IPS DF 4.7 (cell line): Measurements from ENCODE around the gene MKX.

Source experiments
- DNase-seq: peaks from one replicate; pipeline ENCODE4 v3.0.0-alpha.2; 2013; ENCODE audit warnings: low spot score; ENCODE audit errors: extremely low read depth

MKX gene

DNA sequence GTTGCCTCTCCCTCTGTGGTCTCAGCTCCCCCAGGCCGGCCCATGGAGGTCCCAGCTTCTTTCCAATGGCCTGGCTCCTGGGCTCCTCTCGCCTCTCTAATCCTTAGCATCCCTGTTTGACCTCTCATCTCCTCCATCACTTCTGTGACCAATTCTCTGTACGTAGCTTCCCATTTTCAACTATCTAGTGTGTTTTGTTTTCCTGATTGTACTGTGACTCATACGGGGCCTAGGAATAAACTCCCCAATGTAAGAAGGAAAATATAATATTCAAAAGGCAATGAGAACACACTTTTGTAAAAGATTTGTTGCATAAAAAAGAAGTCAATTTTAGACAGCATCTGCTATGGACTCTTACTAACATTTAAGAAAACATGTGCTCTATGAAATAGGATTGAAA lies 90.3 kb downstream of the MKX start:
- no peak for DNase-seq

DNA sequence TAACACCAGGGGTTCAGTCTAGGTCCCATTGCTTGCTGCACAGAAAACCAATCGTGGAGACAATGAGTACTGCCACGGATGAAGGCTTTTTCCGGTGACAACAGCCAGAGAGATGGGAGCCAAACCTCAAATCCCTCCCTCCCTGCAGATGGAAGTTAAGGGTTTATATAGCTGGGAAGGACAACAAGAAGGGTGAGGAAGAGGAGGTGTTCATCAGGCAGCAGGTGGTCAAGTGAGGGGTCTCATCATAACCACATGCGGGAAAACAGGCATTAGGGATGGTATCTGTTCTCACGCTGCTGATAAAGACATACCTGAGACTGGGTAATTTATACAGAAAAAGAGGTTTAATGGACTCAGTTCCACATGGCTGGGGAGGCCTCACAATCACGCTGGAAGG lies 91.3 kb downstream of the MKX start:
- DNase-seq, result no peak

DNA sequence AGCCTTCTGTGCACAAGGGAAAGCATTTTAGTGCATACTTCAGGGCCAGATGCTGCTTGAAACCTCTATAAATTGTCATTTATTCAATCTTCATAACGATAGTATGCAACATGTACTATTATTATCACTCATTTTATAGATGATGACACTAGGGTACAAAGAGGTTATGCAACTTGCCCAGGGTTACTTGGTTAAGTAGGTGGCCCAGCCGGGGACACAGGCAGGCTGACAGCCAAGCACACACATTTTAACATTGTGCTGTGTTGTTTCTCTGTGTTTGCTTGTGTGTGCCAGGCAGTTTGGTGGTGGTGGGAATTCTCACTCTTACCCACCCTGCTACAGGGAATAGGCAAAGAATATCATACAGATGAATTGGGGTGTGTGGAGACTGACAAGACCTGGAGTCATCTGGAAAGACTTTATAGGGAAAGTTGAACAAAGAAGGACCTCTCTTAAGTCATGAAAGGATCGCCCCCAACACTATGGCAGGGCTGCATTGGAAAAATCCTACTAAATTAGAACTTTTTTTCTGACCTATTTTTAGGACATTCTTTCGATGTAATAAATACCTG lies 98.9 kb downstream of the MKX start:
- no peak for DNase-seq

DNA sequence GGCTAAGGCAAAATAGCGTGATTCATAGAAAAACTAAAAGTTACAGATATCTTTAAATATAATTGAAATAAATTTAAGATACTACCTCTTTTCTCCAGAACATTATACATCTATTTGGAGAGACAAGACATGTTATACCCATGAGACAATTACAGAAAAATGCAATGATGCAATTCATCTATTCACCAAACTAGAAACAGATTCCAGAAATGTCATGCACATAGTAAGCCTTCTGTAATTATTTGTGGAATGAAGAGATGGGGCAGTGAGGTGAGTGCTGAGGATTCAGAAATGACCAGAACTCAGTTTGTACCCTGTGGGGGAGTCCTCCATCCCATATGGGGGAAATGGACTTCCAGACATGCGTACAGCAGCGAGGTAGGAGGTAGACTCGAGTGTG lies 99.4 kb downstream of the MKX start:
- no peak for DNase-seq

DNA sequence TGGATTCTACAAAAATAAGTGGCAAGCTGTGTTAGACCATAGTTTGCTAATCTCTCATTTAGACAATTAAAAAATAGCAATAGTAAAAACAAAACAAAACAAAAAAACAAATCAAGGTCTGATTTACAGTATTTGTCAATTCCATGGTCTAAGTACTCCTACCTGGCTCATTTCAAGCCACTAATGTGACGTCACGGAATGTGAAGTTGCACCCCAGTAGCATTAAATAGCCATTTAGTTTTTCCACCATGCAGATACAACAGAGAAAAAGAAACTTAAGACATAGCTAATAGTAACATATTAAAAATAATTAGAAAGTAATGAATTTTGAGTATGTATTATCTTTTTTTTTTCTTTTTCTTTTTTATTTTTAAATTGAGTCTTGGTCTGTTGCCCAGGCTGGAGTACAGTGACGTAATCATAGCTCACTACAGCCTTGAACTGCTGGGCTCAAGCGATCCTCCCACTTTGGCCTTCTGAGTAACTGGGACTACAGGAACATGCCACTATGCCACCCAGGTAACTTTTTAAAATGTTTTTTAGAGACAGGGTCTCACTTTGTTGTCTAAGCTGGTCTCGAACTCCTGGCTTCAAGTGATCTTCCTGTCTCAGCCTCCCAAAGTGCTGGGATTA lies 101.2 kb downstream of the MKX start:
- no peak for DNase-seq

DNA sequence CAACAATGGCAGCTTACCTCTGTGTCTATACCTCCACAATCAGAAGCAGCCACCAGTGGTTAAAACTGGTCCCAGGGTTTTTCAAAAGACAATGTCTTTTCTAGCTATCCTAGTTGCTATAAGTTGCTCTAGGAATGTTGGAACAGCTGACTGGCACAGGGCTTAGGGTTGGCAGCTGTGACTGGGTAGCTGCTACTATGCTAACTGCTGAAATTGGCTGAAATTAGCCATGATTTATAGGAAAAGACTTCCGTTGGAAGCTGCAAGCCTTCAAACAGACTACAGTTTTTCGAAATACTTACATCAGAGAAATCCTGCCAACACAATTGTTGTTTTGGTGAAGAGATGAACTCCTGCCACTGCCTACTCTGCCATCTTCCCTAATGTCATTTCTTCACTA lies 102.3 kb downstream of the MKX start:
- DNase-seq, result no peak

DNA sequence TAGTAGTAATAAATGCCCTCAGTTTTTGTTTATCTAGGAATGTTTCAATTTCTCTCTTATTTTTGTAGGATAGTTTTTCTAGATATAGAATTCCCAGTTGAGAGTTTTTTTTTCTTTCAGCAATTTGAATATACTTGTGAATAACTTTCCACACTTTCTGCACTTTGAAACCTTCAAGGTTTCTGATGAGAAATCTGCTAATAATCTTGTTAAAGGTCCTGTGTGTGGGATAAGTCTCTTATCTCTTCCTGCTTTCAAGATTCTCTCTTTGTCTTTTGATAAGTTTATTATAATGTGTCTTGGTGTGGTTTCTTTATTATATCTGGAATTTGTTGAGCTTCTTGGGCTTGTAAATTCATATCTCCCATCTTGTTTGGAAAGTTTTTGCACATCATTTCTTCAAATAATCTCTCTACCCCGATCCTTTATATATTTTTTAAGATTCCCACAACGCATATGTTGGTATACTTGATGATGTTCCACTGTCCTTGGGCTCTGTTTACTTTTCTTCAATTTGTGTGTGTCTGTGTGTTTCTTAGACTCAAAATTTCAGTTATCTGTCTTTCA lies 103.5 kb downstream of the MKX start:
- DNase-seq, result no peak

DNA sequence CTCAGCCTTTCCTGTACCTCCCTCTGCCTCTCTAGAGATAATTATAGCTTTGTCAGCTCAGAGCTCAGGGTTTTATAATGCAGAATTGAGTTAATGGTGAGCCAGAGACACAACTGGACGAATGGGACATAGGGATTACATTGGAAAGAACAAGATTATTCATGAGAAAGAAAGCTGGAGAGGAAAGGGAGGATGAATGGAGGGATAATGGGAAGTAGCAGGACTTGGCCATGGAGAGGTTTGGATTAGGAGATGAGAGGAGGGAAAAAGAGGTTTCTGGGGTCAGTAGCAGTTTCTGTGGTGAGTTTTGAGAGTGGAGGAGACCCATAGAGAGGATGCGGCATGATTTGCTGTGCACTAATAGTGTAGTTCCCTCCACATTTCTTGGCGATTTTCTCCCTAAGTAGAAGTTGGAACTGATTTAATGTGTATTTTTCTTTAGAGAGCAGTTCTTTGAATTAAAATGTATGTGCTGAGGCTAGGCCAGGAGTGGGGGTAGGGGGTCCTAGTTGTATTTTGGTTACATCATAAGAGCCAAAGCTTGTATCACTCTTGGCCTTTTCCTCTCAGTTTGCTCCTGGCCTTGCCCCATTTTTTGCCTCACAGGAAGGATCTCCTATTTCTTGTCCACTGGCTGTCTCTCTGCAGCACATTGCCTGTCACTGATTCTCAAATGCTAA lies 107.4 kb downstream of the MKX start:
- no peak for DNase-seq

DNA sequence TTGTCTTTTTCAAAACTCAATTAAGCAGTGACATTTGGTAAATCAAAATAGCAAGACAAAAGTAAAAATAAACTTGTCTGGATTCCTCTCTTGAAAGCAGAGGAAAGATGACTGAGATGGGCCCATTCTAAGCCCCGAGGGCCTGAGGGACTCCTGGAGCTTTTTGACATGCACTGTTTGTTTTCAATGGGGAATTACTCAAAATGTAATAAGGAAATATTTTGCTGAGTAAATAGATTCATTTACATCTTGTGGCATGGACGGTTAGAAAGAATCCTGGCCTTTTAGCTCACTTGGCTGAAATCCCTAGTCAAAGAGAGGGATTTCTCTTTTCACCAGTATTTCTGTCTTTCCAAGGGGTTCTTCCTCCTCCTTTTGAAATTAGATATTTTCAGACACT lies 108.0 kb downstream of the MKX start:
- DNase-seq, result no peak

DNA sequence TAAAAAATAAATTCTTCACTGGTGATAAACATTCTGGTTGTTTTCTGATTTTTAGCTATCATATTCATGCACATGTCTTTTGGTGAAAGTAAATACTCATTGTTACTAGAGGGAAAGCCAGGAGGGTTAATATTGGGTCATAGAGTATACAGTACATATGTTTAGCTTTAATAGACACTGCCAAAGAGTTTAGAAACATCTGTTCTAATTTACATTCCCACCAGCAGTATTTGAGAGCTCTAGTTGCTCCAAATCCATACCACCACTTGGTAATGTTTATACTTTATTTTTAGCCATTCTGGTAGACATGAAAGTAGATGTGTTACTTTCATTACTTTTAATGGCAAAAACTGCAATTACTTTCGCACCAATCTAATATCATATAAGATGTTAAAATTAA lies 108.8 kb downstream of the MKX start:
- no peak for DNase-seq

DNA sequence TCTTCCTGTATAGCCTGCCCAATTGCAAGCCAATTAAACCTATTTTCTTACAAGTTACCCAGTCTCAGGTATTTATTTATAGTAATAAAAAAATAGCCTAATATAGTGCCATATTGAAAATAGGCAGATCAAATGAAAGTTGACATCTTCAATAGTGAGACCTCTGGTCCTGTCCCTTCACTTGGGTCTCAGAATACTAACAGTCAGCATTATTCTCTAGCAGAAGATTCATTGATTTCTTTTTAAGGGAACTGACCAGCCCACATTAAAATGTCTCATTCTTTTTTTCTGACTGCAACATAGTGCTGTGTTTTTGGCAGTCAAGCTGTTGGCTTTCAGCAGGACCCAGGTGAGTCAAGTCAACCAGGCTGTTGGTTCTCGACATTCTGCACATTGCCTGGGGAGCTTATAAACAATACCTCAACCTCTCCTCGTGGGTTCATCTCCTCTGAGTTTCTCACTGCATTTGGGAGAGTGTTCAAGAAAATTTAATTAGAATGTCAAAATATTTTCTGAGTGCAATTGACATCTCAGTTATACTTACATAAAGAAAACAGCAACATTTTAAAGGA lies 109.8 kb downstream of the MKX start:
- no peak for DNase-seq

DNA sequence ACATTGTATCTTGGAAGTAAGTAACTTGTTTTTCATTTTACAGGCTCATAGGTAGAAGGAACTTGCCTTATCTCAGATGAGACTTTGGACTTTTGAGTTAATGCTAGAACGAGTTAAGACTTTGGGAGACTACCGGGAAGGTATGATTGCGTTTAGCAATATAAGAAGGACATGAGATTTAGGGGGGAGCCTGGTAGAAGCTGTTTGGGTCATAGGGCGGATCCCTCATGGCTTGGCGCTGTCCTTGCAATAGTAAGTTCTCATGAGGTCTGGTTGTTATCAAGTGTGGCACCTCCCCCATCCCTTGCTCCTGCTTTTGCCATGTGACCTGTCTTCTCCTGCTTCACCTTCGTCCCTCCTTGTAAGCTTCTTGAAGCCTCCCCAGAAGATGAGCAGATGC lies 110.3 kb downstream of the MKX start:
- no peak for DNase-seq

DNA sequence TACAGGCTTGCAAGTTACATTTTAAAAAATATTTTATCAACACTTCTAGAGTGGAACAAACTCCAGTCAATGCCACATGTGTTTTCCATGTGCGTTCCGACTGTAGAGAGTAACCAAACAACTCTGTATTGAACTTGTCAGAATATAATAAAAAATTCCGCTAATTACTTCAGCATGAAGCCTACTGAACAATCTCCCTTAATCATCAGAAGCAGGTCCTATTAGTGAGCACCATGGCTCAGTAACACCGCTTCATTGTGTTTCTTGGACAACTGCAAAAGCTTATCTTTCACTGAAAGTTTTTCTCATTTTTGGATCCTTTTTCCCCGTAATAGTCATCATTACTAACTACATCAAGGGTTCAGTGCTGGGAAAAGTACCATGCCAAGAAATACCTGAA lies 117.0 kb downstream of the MKX start:
- DNase-seq, result no peak

DNA sequence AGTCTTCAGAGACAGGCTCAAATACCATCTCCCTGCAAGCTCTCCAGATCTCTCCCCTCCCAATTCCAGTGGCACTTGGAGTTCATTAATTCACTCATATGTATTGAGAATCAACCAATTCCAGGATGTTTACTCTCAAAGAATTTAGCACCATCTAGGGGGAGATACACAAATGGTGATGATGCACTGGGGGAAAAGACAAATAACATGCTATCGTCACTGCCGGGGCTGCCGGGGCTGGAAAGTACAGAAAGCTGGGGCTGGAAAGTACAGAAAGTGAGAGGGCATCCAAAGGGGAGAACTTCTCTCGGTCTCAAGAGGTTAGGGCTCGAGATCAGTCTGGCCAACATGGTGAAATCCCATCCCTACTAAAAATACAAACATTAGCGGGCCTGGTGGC lies 118.7 kb downstream of the MKX start:
- DNase-seq, result no peak

DNA sequence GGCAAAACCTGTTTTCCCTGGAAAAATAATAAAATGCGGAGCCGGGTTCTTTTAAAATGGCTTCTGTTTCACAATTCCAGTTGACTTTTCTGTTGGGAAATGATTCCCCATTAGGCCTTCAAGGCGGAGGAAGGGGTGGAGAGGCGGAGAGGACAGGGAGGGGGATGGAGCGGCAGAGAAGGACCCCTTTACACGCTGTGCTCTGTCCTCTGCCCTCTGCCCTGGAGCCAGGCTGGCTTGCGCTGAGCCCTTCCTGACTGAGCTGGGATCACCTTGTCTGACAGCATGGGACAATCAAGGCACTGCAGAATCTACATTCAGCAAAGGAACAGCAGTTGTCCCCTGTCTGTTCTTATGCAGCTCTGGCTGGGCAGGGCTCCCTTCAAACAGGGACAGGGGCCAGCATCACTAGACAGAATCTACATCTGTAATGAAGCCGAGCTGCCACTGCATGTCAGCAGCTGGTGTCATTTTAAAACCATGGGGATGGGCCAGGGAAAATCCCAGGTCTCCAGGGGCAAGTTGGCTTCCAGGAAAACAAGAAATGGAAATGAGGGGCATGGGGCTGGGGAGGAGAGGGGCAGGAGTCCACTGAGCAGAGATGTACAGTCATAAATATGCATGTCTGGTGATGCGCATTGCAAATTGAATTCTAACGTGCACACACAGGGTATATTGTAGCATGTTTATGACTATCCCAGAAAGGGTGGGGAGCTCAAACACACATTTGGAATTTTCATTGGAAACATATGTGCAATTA lies 120.0 kb downstream of the MKX start:
- no peak for DNase-seq

DNA sequence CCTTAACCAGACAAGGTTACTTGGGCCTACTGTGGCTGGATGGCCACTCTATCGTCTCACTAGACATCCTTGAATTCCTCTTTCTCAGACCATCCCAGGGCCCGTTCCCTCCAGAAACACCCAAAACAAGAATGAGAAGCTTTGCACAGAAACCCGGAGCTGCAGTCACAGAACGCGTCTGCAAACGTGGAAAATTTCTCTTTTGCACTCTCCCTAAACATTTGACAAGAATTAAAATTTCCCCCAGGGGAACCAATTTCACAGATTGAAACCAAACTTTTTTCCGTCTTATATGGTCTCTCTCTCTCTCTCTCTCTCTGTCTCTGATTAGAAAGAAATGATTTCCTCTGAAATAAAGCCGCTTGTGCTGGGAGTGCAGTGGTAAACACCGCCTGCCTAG lies 120.7 kb downstream of the MKX start:
- no peak for DNase-seq
